HL-60 (cell line): ENCODE data around the gene ALPK3.

ENCODE experiments used
- CTCF ChIP-seq: IDR thresholded peaks from one replicate; pipeline ENCODE4 v1.5.1; 2011; ENCODE audit warnings: low read length, control low read depth, inconsistent platforms; ENCODE audit not compliant: insufficient read depth
- GABPA ChIP-seq: IDR thresholded peaks from 2 replicates; pipeline ENCODE4 v1.6.1; 2012; ENCODE audit warnings: low read depth
- POLR2AphosphoS5 ChIP-seq: IDR thresholded peaks from 2 replicates; pipeline ENCODE4 v1.6.1; 2012; ENCODE audit warnings: low read depth
- REST ChIP-seq: IDR thresholded peaks from 2 replicates; pipeline ENCODE4 v1.6.1; 2012; ENCODE audit warnings: low read depth; ENCODE audit not compliant: insufficient replicate concordance
- SPI1 ChIP-seq: IDR thresholded peaks from 2 replicates; pipeline ENCODE4 v1.6.1; 2012; ENCODE audit warnings: low read depth, mild to moderate bottlenecking, borderline replicate concordance

- no peak for TF ChIP-seq CTCF
- TF ChIP-seq GABPA: no peak
- TF ChIP-seq POLR2AphosphoS5: no peak
- TF ChIP-seq REST: no peak
- TF ChIP-seq SPI1: no peak
Measured at GRCh38 chr15:84842781-84843180, 25.6 kb downstream of the ALPK3 start.
